Measurements from ENCODE around the gene JAZF1.
"Not testable (repeated sequence)": the region's sequence is repeated elsewhere in the genome, so short reads cannot be mapped to it uniquely, and the experiment has no call there.

JAZF1 gene

DNA sequence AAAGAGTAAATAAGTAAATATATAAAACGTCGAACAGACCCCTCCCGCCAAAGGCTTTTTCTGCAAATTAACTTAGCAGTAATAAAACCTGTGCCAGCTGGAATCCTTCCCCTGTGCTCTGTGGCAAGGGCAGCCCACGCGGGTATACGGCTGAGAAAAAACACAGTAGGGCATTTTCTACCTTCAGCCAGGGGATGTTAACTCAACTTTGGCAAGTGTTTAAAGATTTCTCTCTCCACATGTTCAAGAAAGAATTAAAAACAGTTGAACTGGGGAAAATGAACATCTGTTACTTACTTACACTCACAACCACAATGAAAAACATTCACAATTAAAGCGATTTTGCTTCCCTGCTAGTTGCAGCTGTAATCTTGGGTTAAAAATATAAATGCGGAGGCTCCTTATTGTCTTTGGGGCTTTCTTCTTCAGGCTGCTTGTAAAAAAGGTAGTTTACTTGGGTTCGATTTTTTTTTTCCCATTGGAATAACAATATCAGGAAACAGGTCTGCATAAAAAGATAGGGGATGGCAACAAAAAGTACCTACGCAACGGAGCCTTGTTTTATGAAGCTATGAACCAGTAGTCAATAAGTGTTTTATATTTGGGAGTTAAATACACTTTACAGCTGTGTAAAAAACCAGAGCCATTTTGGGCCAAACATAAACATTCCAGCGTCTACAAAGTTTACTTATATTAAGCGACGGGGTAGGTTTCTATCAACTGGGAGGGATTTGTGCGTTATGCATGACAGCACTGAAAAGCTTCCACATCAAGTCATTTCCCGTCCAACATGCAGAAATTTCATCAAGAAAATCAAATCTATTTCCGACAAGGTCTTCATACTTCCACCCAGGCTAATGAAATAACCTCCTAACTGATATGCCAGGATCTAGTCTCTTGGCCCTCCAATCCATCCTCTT, 308.0 kb downstream of the JAZF1 start:
- DNase-seq (ENCODE audit: low read depth), result no peak

DNA sequence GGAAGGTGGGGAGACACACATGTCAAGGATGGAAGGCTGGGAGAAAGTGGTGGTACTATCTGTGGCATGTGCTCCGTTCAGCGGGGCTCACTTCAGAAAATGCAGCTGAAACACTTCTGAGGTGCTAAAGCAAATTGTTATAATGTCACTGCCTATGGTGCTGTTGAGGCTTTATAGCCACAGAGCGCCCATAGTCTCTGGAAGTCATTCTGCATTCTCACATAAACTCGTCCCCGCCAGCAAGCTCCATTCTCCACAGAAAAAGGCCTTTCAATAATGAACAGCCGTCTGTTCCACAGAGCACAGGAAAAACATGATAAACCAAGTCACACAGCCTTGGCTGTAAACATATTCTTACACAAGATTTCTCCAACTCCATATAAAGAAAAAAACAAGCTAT, 308.7 kb downstream of the JAZF1 start:
- DNase-seq (ENCODE audit: low read depth), result no peak

DNA sequence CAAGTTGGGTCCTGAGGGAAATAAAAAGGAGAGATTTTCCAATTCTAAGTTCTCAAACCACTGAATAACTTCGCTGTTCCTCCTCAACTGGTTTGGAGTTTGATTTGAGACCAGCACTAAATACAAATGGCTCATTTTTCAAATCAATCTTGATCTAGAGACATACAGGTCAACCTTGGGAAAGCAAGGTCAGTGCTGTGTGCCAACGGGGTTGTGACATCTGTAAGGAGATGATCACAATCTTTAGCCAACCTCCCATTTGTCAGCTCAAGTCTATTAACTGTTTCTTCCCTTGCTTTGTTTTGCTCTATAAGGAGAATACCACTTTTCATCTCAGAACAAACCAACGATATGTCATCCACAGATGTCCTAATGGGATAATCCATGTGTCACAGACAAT, 309.5 kb downstream of the JAZF1 start:
- DNase-seq (ENCODE audit: low read depth), result no peak

DNA sequence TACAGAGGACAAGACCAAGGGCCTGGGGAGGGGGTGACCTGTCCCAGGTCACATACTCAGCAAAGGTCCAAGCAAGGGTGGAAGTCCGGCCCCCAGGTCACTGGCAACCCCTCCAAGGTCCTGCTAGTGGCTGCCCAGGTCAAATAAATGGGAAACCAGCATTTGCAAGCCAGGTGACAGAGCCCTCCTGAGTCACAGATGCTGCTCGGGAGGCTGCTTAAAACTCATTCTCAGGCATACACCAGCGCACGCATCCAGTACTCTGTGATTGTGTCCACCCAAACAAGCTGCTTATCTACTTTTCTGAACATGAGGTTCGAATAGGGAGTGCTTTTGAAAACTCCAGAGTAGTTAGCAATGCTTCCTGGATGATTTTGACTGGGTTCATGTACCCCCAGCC, 310.0 kb downstream of the JAZF1 start:
- no peak for DNase-seq (ENCODE audit: low read depth)

- DNase-seq (ENCODE audit: low read depth), result no peak
Measured at GRCh38 chr7:27869056-27869455, 311.5 kb downstream of the JAZF1 start.

GRCh38 chr7:27868131-27868550, 312.5 kb downstream of the JAZF1 start:
- DNase-seq (ENCODE audit: low read depth), result no peak

DNA sequence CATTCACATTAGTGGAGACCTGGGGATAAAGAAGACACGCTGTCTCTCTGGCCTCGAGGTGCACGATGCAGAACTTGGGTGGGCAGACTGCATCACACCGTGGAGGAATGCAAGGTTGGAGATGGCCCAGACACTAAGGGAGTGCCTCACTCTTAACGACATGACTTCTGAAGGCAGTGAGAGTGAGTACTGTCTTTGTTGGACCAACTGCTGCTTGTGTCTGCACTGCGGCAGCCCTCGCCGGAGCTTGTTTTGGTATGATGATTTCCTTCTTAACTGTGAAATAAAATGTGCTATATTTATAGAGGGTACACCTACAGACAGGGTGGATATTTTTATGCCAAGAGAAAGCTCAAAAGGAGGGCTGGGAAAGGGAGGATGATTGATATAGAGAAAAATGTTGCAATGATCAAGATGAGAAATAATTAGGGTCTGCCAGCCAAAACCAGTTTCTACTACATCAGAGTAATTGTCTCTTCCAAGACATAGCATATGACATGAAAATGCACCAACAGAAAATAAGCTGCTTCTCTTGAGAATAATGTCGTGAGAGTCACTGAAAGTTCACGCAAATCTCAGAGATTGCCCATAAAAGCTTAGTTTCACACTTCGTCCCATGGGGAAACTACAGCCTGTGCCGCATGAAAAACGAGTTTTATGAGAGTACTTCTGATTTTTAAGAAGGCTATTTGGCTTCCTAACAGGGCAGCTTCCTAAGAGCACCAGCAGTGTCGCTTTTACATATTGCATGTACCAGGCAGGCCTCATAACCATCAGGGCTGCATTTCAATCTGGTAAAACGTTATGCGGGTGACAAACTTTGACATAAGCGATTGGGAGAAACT, 313.5 kb downstream of the JAZF1 start:
- DNase-seq (ENCODE audit: low read depth), result no peak

- no peak for DNase-seq (ENCODE audit: low read depth)
Measured at GRCh38 chr7:27866256-27866655, 314.3 kb downstream of the JAZF1 start.

GRCh38 chr7:27863880-27864279, 316.7 kb downstream of the JAZF1 start:
- no peak for DNase-seq (ENCODE audit: low read depth)

DNA sequence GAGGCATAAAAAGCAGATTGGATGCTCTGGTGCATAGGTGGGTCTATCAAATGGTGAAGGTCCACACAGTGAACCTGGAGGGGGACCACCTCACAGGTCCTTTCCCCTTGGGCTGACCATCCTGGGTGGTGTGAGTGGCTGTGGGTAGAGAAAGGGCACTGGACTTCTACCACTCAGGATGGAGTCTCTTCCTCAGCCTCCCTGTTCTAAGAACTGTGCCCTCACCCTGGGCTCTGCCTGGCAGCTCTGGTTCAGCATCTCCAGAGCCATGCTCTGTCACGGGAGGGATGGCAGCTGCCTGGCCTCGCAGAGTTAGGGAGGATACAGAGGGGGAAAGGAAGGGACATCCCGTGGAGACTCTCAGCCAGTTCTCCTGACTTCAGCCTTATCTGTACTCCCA, 318.8 kb downstream of the JAZF1 start:
- no peak for DNase-seq (ENCODE audit: low read depth)

DNA sequence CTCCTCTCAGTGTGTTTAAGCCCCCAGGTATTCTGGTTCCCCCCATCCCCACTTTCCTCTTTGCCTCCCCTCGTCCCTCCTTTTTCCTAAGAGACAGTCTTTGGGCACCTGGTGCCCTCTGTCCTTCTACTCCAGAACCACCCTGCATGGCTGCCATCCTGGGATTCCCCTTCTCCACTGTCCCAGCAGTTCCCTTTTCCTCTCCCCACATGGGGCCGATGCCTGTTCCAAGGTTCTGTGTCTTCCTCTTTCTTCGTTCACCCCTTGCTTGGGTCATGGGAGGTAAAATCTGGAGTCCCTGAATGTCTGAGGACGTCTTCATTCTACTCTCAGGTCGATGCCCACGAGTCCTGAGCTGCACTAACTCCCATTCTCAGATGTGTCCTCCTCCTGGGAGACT, 319.8 kb downstream of the JAZF1 start:
- no peak for DNase-seq (ENCODE audit: low read depth)

GRCh38 chr7:27856703-27857485, 323.7 kb downstream of the JAZF1 start:
- DNase-seq (ENCODE audit: low read depth), result not testable (repeated sequence)

- DNase-seq (ENCODE audit: low read depth), result no peak
Measured at GRCh38 chr7:27850531-27850930, 330.1 kb downstream of the JAZF1 start.

DNA sequence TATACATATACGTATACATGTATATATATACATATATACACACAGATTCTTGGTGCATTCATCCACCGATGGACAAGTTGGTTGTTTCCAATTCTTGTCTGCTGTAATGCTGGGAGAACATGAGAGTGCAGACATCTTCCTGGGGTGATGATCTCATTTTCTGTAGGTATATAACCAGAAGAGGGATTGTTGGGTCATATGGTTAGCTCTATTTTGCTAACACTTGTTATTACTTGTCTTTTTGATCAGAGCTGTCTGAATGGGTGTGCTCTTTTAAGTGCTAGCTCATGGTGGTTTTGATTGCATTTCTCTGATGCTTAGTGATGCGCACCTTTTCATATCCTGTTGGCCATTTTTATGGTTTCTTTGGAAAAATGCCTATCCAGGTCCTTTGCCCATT, 334.2 kb downstream of the JAZF1 start:
- no peak for DNase-seq (ENCODE audit: low read depth)

DNA sequence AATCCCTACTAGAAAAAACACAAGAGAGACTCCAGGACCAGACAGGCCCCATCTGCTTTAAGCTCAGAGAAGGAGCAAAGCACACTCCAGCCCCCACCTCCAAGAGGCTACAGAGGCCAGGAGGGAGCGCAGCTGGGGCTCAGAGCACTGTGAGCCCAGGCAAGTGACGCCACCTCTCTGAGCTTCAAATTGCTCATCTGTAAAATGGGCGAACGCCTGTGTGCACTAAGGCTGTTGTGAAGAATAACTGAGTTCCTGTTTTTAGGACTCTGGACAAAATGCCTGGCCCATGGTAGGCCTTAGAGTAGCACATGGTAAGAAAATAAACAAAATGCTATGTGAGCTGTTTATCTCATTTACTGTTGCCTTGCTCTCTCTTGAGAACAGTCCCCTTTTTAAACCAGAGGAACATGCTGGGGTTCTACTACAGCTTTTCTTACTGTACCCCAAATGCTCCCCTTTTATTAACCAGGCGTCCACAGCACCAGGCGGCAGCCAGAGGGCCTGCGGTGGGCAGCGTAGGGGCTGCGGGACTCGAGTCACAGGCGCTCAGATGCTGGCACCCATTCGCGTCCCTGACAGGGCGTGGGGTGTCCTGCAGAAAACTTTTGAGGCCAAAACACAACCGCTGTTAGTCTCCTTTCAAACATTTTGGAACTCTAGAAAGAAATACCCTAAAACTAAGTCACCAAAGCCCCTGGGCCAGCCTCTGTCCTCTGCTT, 336.9 kb downstream of the JAZF1 start:
- DNase-seq (ENCODE audit: low read depth), result no peak

DNA sequence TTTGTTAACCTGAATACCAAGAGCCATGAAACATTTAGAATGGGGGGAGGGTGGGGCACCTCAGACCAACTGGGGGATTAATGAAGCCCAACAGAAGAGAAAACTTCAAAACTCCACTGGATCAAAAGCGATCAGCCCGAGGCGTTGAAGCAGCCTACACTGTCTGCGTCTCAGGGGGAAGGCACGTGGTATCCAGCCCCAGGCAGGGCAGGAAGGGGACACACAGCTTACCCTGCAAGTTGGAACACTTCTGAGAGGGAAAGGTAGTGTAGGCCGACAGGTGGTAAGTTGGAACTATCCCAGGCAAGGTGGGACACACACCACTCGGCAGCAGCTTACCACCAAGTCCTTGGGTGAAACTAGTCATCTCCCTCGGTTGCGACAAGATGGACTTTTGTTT, 337.7 kb downstream of the JAZF1 start:
- no peak for DNase-seq (ENCODE audit: low read depth)

DNA sequence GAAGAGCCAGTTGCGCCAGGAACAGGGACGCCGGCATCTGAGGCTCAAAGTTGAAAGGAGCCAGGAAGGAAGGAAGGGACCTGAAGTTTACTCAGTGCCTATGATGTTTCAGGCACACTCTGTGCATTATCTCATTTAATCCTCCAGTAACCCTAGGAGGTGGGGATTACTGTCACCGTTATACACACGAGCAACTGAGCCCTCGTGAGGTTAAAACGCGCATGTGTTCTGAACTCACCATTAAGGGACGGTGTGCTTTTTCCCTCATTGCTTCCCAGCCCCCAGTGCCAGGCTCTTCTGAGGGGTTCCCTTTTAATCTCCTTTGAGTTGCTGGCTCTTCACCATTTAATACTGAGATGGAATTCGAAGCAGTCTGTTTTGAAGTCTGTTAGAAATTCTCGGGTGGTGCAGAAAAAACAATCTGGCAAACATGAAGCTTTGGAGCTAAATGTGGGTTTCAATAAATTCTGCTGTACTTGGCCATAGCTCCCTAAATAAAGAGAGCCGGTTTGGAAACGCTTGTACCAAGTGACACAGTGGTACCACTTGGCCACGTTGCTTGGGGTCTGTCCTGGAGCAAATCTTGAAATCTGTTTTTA, 338.4 kb downstream of the JAZF1 start:
- DNase-seq (ENCODE audit: low read depth), result no peak

GRCh38 chr7:27840760-27841364, 339.7 kb downstream of the JAZF1 start:
- DNase-seq (ENCODE audit: low read depth), result no peak

- DNase-seq (ENCODE audit: low read depth), result no peak
Measured at GRCh38 chr7:27840313-27840712, 340.3 kb downstream of the JAZF1 start.

DNA sequence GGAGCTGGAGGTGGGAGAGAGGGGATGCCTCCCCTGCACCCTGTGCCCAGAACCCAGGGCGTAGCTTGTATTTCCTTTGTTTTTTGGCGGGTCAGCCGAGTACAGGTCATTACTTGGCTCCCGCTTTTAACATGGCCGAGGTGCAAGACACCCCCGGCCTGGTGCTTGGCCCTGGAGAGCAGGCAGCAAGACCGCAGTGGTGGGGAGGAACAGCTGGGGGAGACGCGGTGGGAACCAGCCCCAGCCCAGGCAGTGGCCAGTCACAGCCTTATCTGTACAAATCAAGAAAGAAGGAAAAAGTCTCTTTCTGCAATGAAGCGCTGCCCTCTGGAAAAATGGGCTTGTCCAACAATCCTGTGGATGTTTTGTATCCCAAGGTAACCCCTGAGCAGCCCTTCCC, 341.5 kb downstream of the JAZF1 start:
- DNase-seq (ENCODE audit: low read depth), result no peak

DNA sequence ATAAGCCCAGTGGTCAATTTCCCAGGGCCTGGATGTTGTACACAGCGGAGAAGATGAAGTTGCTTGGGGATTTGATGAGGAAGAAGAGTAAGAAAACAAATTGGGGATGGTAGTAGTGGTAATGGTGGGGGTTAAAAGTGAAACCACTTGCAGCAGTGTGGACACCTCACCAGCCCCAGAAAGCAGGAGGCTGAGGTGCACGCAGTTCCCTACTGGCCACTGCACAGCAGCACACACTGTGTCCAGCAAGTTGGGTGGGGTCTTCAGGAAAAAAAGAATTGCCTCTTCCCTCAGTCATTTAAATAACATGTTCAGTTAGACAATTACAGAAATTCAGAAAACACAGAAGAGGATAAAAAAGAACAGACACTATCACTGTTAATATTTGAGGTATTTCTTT, 344.1 kb downstream of the JAZF1 start:
- no peak for DNase-seq (ENCODE audit: low read depth)

All from stimulated activated CD8-positive, alpha-beta memory T cell treated with anti-CD3 and anti-CD28 coated beads, Interleukin-12 subunit alpha, Interleukin-12 subunit beta, amount 100 ng/mL, for 1 hour (primary cell).